ENCODE results near the gene CLEC9A.

GRCh38 chr12:10073261-10073660, 42.8 kb downstream of the CLEC9A start:
- no peak for TF ChIP-seq CTCF (IDR thresholded peaks at IDR 0.05)
- TF ChIP-seq POLR2AphosphoS5 (IDR thresholded peaks at IDR 0.05), result no peak
- no peak for TF ChIP-seq POLR2A (IDR thresholded peaks at IDR 0.05)
- no peak for TF ChIP-seq EP300 (IDR thresholded peaks at IDR 0.05; ENCODE audit: low read depth)

Data from transverse colon (tissue), 4 donors.